SK-N-SH treated with all-trans-retinoic acid at 6 μM for 48 hours (cell line): ENCODE data around the gene RGN.

Source experiments
- ARNTL ChIP-seq: fragments of 450-650 bp; formaldehyde crosslinking; IDR thresholded peaks from 2 replicates; pipeline ENCODE4 v1.5.0; 2020; ENCODE audit warnings: low read depth, mild to moderate bottlenecking, moderate library complexity, borderline replicate concordance
- BACH2 ChIP-seq: fragments of 250-450 bp; sonication (Bioruptor Pico); IDR thresholded peaks from 2 replicates; pipeline ENCODE4 v1.9.0; 2021; ENCODE audit warnings: mild to moderate bottlenecking, borderline replicate concordance
- CSDC2 ChIP-seq: fragments of 250-450 bp; sonication (Bioruptor Pico); IDR thresholded peaks from 2 replicates; pipeline ENCODE4 v1.5.0; 2020; ENCODE audit warnings: mild to moderate bottlenecking, moderate library complexity
- ISL1 ChIP-seq: fragments of 250-450 bp; sonication (Bioruptor Pico); IDR thresholded peaks from 2 replicates; pipeline ENCODE4 v2.1.2; 2022; ENCODE audit warnings: mild to moderate bottlenecking, moderate library complexity
- OSR1 ChIP-seq: fragments of 250-450 bp; sonication (Bioruptor Pico); IDR thresholded peaks from 2 replicates; pipeline ENCODE4 v1.8.0; 2022; ENCODE audit warnings: moderate library complexity, mild to moderate bottlenecking, inconsistent platforms
- PPARA ChIP-seq: fragments of 250-450 bp; sonication (Bioruptor Pico); IDR thresholded peaks from 2 replicates; pipeline ENCODE4 v1.5.0; 2020; ENCODE audit warnings: mild to moderate bottlenecking, borderline replicate concordance
- TF ChIP-seq, protein P1 (sequence below): fragments of 250-450 bp; sonication (Bioruptor Pico); IDR thresholded peaks from 2 replicates; pipeline ENCODE4 v1.8.0; 2021; ENCODE audit warnings: low read depth, mild to moderate bottlenecking, moderate library complexity, borderline replicate concordance

- no peak for TF ChIP-seq CSDC2 (CRISPR knock-in tag)
- TF ChIP-seq ARNTL (CRISPR knock-in tag), result no peak
- TF ChIP-seq BACH2 (CRISPR knock-in tag), result no peak
- TF ChIP-seq, protein P1, sequence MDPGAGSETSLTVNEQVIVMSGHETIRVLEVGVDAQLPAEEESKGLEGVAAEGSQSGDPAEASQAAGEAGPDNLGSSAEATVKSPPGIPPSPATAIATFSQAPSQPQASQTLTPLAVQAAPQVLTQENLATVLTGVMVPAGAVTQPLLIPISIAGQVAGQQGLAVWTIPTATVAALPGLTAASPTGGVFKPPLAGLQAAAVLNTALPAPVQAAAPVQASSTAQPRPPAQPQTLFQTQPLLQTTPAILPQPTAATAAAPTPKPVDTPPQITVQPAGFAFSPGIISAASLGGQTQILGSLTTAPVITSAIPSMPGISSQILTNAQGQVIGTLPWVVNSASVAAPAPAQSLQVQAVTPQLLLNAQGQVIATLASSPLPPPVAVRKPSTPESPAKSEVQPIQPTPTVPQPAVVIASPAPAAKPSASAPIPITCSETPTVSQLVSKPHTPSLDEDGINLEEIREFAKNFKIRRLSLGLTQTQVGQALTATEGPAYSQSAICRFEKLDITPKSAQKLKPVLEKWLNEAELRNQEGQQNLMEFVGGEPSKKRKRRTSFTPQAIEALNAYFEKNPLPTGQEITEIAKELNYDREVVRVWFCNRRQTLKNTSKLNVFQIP (CRISPR knock-in tag), result no peak
- TF ChIP-seq PPARA (CRISPR knock-in tag), result no peak
- TF ChIP-seq OSR1 (CRISPR knock-in tag), result no peak
- TF ChIP-seq ISL1, result no peak
Observed at GRCh38 chrX:47047989-47048388, 30.3 kb upstream of the RGN start.
